ENCODE results near the gene DLX1. TPM values are rescaled to one million over a fixed set of nuclear protein-coding genes. Genes with fewer than 3 reads are reported as not detected.

DLX1 gene
- total RNA-seq, 1 experiment from 2014 or later = 2.0 TPM

DNA sequence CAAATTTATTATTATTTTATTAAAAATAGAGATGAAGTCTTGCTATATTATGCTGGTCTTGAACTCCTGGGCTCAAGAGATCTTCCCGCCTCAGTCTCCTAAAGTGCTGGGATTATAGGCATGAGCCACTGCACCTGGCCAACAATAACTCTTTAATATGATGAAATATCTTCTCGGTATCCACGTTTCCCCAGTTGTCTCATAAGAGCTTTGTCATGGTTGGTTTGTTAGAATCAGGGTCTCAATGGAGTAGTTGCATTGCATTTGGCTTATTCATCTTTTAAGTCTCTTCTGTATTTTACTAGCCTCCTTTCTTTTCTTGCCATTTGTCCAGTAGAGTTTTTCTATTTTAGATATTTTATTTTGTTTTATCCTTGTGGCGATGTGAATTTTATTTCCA lies 50.1 kb downstream of the DLX1 start:
- POLR2A ChIA-PET = no interaction called here
- BruUV-seq (replicated peaks) = no TSS peak
- Histone ChIP-seq H3K4me1 (ENCODE audit: control insufficient read depth in 1 of 2, insufficient read depth in 2 of 2, low read length in 2 of 2) (no peaks in the 10 kb centered on the region), H3K4me2 (ENCODE audit: low read length) (no peak overlapping the region), H4K20me1 (ENCODE audit: insufficient read depth) (no peaks in the 10 kb centered on the region), H3K9me2 (ENCODE audit: insufficient read depth) (no peaks in the 10 kb centered on the region), H3K36me3 (ENCODE audit: control insufficient read depth in 1 of 2, insufficient read depth in 2 of 2, low read length in 2 of 2) (no peaks in the 10 kb centered on the region), H3K79me2 (ENCODE audit: insufficient read depth, low read length) (no peaks in the 10 kb centered on the region), H3K27ac (ENCODE audit: low read depth, low read length) (no peak overlapping the region), H3K27me3 (ENCODE audit: insufficient read depth, low read length) (no peaks in the 10 kb centered on the region), H3K9ac (ENCODE audit: low read length) (no peak overlapping the region), H3K4me3 (replicated peaks in 1 of 2; ENCODE audit: low read depth in 1 of 2, low read length in 2 of 2) (no peak overlapping the region), H3K9me3 (ENCODE audit: control insufficient read depth in 1 of 2, insufficient read depth in 1 of 2, low read depth in 1 of 2, low read length in 2 of 2) (no peaks in the 10 kb centered on the region), H2AFZ (ENCODE audit: low read depth, low read length, poor library complexity, severe bottlenecking) (no peak overlapping the region)
- CTCF ChIA-PET = interaction anchor here (2.4 kb wide), 1 partner anchor 8 kb away, joined by 15 read pairs; no protein-coding TSS in a partner anchor
- ATAC-seq (no peak), DNase-seq (ENCODE audit: low read depth, low spot score) (no peak)
- intact Hi-C loops (cut with micrococcal nuclease) = no loop called here
- RAD21 ChIA-PET (ENCODE audit: low non-redundant PET in 1 of 2, low total read pairs in 2 of 2, uncharacterized antibody in 2 of 2, unreplicated experiment in 2 of 2) = no interaction called here
- TF ChIP-seq JUND (IDR thresholded peaks at IDR 0.05) = no peak
- TF ChIP-seq, protein P1, sequence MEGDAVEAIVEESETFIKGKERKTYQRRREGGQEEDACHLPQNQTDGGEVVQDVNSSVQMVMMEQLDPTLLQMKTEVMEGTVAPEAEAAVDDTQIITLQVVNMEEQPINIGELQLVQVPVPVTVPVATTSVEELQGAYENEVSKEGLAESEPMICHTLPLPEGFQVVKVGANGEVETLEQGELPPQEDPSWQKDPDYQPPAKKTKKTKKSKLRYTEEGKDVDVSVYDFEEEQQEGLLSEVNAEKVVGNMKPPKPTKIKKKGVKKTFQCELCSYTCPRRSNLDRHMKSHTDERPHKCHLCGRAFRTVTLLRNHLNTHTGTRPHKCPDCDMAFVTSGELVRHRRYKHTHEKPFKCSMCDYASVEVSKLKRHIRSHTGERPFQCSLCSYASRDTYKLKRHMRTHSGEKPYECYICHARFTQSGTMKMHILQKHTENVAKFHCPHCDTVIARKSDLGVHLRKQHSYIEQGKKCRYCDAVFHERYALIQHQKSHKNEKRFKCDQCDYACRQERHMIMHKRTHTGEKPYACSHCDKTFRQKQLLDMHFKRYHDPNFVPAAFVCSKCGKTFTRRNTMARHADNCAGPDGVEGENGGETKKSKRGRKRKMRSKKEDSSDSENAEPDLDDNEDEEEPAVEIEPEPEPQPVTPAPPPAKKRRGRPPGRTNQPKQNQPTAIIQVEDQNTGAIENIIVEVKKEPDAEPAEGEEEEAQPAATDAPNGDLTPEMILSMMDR (IDR thresholded peaks at IDR 0.05 in 2 of 3, conservative IDR thresholded peaks at IDR 0.05 in 1 of 3; ENCODE audit: borderline replicate concordance in 1 of 3, insufficient read depth in 1 of 3, low read depth in 2 of 3, low read length in 2 of 3) = no peak
- TF ChIP-seq SRF (IDR thresholded peaks at IDR 0.05; ENCODE audit: low read depth) = no peak
- no peak for TF ChIP-seq RAD21 (IDR thresholded peaks at IDR 0.05; ENCODE audit: low read depth)
- no peak for TF ChIP-seq EZH2 (IDR thresholded peaks at IDR 0.05)
- no peak for TF ChIP-seq SP1 (IDR thresholded peaks at IDR 0.05; ENCODE audit: low read depth)
- no peak for TF ChIP-seq CEBPB (IDR thresholded peaks at IDR 0.05; ENCODE audit: low read depth)
- TF ChIP-seq CBX3 (IDR thresholded peaks at IDR 0.05; ENCODE audit: low read depth) = no peak
- no peak for TF ChIP-seq ZFX (IDR thresholded peaks at IDR 0.05)
- TF ChIP-seq POLR2A (IDR thresholded peaks at IDR 0.05; ENCODE audit: borderline replicate concordance, extremely low read depth, insufficient read depth, insufficient read length) = no peak

DNA sequence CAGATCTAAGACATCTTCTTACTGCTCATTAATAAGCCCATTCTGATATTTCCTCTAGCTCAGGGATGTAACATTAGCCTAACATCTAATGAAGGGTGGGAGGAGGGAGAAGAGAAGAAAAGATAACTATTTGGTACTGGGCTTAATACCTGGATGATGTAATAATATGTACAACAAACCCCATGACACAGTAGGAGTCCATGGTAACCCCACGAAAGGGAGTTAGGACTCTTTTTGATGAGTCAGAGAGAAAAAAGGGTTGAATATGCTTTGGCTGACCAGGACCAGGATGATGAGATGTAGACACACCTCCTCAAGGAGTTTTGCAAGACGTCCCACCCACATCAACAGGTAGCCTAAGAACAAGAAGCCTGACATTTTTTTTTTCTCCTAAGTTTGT lies 51.8 kb downstream of the DLX1 start:
- ATAC-seq = no peak
- Histone ChIP-seq H3K36me3 (ENCODE audit: control insufficient read depth in 1 of 2, insufficient read depth in 2 of 2, low read length in 2 of 2) (no peaks in the 10 kb centered on the region), H3K27me3 (ENCODE audit: insufficient read depth, low read length) (no peaks in the 10 kb centered on the region), H3K27ac (ENCODE audit: low read depth, low read length) (no peak overlapping the region), H3K9me2 (ENCODE audit: insufficient read depth) (no peaks in the 10 kb centered on the region), H2AFZ (ENCODE audit: low read depth, low read length, poor library complexity, severe bottlenecking) (no peak overlapping the region), H3K4me3 (replicated peaks in 1 of 2; ENCODE audit: low read depth in 1 of 2, low read length in 2 of 2) (no peak overlapping the region), H4K20me1 (ENCODE audit: insufficient read depth) (no peaks in the 10 kb centered on the region), H3K4me2 (ENCODE audit: low read length) (no peak overlapping the region), H3K4me1 (ENCODE audit: control insufficient read depth in 1 of 2, insufficient read depth in 2 of 2, low read length in 2 of 2) (no peaks in the 10 kb centered on the region), H3K9ac (ENCODE audit: low read length) (no peak overlapping the region), H3K79me2 (ENCODE audit: insufficient read depth, low read length) (no peaks in the 10 kb centered on the region), H3K9me3 (ENCODE audit: control insufficient read depth in 1 of 2, insufficient read depth in 1 of 2, low read depth in 1 of 2, low read length in 2 of 2) (no peaks in the 10 kb centered on the region)
- ChIA-PET RAD21 (ENCODE audit: low non-redundant PET in 1 of 2, low total read pairs in 2 of 2, uncharacterized antibody in 2 of 2, unreplicated experiment in 2 of 2) (no interaction called here), POLR2A (no interaction called here), CTCF (interaction anchor here (2.4 kb wide), 1 partner anchor 10 kb away, joined by 15 read pairs; no protein-coding TSS in a partner anchor)
- DNase-seq (ENCODE audit: low read depth, low spot score) = no peak
- BruUV-seq (replicated peaks) = no TSS peak
- intact Hi-C loops (cut with micrococcal nuclease) = no loop called here
- TF ChIP-seq, protein P2, sequence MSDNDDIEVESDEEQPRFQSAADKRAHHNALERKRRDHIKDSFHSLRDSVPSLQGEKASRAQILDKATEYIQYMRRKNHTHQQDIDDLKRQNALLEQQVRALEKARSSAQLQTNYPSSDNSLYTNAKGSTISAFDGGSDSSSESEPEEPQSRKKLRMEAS (IDR thresholded peaks at IDR 0.05) = no peak
- TF ChIP-seq RAD21 (IDR thresholded peaks at IDR 0.05; ENCODE audit: low read depth) = no peak
- TF ChIP-seq, protein P3, sequence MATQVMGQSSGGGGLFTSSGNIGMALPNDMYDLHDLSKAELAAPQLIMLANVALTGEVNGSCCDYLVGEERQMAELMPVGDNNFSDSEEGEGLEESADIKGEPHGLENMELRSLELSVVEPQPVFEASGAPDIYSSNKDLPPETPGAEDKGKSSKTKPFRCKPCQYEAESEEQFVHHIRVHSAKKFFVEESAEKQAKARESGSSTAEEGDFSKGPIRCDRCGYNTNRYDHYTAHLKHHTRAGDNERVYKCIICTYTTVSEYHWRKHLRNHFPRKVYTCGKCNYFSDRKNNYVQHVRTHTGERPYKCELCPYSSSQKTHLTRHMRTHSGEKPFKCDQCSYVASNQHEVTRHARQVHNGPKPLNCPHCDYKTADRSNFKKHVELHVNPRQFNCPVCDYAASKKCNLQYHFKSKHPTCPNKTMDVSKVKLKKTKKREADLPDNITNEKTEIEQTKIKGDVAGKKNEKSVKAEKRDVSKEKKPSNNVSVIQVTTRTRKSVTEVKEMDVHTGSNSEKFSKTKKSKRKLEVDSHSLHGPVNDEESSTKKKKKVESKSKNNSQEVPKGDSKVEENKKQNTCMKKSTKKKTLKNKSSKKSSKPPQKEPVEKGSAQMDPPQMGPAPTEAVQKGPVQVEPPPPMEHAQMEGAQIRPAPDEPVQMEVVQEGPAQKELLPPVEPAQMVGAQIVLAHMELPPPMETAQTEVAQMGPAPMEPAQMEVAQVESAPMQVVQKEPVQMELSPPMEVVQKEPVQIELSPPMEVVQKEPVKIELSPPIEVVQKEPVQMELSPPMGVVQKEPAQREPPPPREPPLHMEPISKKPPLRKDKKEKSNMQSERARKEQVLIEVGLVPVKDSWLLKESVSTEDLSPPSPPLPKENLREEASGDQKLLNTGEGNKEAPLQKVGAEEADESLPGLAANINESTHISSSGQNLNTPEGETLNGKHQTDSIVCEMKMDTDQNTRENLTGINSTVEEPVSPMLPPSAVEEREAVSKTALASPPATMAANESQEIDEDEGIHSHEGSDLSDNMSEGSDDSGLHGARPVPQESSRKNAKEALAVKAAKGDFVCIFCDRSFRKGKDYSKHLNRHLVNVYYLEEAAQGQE (IDR thresholded peaks at IDR 0.05; ENCODE audit: low read depth) = no peak
- TF ChIP-seq EZH2phosphoT487 (IDR thresholded peaks at IDR 0.05; ENCODE audit: borderline replicate concordance) = no peak
- no peak for TF ChIP-seq JUND (IDR thresholded peaks at IDR 0.05)
- no peak for TF ChIP-seq FOSL1 (IDR thresholded peaks at IDR 0.05; ENCODE audit: low read depth)
- TF ChIP-seq CBX3 (IDR thresholded peaks at IDR 0.05; ENCODE audit: low read depth) = no peak
- TF ChIP-seq YY1 (IDR thresholded peaks at IDR 0.05; ENCODE audit: extremely low read depth, insufficient replicate concordance, low read depth, low read length) = no peak
- no peak for TF ChIP-seq ZNF274 (IDR thresholded peaks at IDR 0.05; ENCODE audit: low read depth, low read length)
- TF ChIP-seq POLR2AphosphoS5 (IDR thresholded peaks at IDR 0.05; ENCODE audit: low read depth, low read length) = no peak
- no peak for TF ChIP-seq SP1 (IDR thresholded peaks at IDR 0.05; ENCODE audit: low read depth)
- TF ChIP-seq POLR2A (IDR thresholded peaks at IDR 0.05; ENCODE audit: borderline replicate concordance, extremely low read depth, insufficient read depth, insufficient read length) = no peak
- TF ChIP-seq EGR1 (IDR thresholded peaks at IDR 0.05; ENCODE audit: low read depth) = no peak
